ENCODE results near the gene TGOLN2.

- TF ChIP-seq ZNF30 (CRISPR knock-in tag; IDR thresholded peaks at IDR 0.05) (no peak), ZBTB49 (CRISPR knock-in tag; IDR thresholded peaks at IDR 0.05; ENCODE audit: borderline replicate concordance) (no peak), FOXA1 (IDR thresholded peaks at IDR 0.05) (no peak), FOXA1 (CRISPR knock-in tag; IDR thresholded peaks at IDR 0.05) (no peak), DNMT1 (CRISPR knock-in tag; IDR thresholded peaks at IDR 0.05) (no peak), RFX5 (IDR thresholded peaks at IDR 0.05; ENCODE audit: low read depth, low read length) (no peak), GZF1 (CRISPR knock-in tag; IDR thresholded peaks at IDR 0.05) (no peak), POLR2A (IDR thresholded peaks at IDR 0.05; ENCODE audit: insufficient read depth in 1 of 2, low read depth in 2 of 2, low read length in 2 of 2) (no peak), CTCF (CRISPR knock-in tag; IDR thresholded peaks at IDR 0.05) (no peak), GABPA (IDR thresholded peaks at IDR 0.05; ENCODE audit: low read depth, low read length) (no peak), GABPA (CRISPR knock-in tag; IDR thresholded peaks at IDR 0.05; ENCODE audit: low read depth) (no peak), MZF1 (CRISPR knock-in tag; IDR thresholded peaks at IDR 0.05; ENCODE audit: borderline replicate concordance) (no peak), REST (IDR thresholded peaks at IDR 0.05; ENCODE audit: borderline replicate concordance in 1 of 2, low read depth in 1 of 2, low read length in 2 of 2) (no peak), PRDM15 (CRISPR knock-in tag; IDR thresholded peaks at IDR 0.05) (no peak)
- TF ChIP-seq, protein P1, sequence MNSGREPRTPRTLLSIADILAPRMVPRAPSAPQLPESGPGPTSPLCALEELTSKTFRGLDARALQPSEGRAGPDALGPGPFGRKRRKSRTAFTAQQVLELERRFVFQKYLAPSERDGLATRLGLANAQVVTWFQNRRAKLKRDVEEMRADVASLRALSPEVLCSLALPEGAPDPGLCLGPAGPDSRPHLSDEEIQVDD (CRISPR knock-in tag; IDR thresholded peaks at IDR 0.05; ENCODE audit: borderline replicate concordance) = no peak
These were observed 15.4 kb downstream of the TGOLN2 start for GRCh38 chr2:85312404-85312803.

Measured in HepG2 (cell line).